HG03064 (cell line): ENCODE measurements around the gene LRCOL1.

Source experiments
- ATAC-seq: cut with Tn5 transposase; IDR thresholded peaks from one replicate; pipeline ENCODE4 v1.9.1; 2021; ENCODE audit warnings: low read depth; ENCODE audit not compliant: unreplicated experiment

The LRCOL1 gene

GRCh38 chr12:132637811-132638210 lies 27.4 kb upstream of the LRCOL1 start:
- no peak for ATAC-seq

DNA sequence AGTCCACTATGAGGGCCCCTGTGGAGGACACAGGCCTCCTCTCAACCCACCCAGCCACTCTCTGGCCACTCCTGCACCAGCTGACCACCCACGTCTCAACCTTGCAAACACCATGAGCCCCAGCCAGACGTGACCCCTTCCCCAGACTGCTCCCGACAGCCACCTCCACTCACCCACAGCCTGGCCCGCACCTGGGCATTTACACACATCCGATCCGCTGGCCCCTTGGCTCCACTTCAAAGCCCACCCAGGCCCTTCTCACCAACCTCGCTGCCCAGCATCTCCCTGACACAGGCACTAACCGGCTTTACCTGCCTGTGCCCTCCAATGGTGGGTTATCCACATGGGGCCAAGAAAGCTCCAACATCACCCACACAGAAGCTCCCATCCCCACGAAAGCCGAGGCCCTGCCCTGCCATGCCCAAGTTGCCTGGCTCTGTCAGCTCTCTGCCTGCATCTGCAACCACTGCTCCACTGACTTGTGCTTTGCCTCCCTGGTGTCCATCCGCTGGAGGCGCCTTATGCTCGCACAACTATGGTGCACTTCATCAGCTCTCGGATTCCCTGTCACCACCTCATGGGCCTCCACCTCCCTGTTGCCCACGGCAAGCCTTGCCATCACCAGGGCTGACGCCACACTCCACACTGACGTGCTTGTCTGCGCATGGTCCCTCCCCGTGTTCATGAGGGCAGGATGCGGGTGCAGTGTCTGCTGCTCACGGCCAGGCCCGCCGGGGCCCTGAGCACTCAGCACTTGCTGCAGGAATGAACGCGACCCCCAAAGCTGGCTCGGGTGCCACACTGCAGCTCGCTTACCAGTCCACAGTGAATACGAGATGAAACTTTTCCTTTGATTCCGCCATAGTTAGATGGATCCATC lies 24.9 kb upstream of the LRCOL1 start:
- ATAC-seq, result no peak

DNA sequence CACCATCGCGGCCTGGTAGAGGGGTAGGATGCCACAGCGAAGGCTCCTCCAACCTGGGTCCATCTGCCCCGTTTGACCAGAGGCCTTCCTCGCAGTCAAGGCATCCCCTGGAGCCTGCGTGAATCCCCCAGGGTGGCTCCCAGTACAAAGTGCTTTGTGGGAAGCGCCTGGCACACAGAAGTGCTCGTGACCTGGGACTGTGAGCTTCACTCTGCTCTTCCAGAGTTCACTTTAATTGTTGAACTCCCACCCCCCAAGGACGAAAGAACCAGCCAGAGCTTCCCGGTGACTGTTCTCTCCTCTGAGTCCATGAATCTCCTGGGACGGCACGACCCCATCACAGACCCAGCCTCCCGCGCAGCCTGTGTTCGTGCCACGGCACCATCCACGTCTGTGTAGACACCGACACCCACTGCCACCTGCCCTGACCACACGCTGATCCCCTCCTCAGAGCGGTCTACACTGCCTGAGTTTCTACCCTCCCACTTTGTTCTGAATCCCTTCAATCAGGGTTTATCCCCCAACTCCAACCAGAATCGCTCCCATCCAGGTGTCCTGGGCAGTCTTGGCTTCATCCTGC lies 24.1 kb upstream of the LRCOL1 start:
- no peak for ATAC-seq

DNA sequence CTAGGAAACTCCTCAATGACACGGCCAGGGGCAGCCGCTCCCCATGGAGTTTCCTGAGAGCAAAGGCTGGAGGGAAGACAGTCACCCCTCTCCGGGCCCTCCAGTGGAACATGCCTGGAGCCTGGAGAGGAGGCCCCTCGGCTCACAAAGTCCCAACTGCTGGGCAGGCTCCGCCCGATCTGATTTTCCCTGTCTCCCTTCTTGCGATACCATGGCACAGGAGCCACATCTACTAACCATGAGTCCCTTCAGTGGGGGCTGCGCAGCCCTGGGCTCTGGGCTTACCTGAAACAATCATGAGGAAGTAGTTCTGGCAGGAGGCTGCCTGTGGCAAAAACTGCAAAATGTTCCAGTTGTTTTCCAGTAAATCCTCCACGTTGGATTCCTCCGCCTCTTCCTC lies 23.5 kb upstream of the LRCOL1 start:
- no peak for ATAC-seq

DNA sequence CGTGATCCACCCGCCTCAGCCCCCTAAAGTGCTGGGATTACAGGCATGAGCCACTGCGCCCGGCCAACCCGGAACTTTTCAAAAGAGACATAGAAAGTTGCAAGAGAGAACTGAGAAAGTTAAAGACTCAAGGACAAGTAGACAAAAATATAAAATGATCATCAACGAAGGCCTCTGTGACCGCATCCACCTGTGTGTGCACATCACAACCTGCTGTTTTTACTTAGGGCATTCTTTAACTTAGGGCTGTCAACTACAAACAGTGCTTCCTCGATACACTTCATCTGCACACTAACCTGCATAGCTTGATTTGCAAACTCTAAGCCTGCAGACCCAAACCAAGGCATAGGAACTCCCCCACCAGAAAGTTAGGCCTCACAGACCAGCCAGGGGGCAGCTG lies 23.0 kb upstream of the LRCOL1 start:
- ATAC-seq, result no peak

DNA sequence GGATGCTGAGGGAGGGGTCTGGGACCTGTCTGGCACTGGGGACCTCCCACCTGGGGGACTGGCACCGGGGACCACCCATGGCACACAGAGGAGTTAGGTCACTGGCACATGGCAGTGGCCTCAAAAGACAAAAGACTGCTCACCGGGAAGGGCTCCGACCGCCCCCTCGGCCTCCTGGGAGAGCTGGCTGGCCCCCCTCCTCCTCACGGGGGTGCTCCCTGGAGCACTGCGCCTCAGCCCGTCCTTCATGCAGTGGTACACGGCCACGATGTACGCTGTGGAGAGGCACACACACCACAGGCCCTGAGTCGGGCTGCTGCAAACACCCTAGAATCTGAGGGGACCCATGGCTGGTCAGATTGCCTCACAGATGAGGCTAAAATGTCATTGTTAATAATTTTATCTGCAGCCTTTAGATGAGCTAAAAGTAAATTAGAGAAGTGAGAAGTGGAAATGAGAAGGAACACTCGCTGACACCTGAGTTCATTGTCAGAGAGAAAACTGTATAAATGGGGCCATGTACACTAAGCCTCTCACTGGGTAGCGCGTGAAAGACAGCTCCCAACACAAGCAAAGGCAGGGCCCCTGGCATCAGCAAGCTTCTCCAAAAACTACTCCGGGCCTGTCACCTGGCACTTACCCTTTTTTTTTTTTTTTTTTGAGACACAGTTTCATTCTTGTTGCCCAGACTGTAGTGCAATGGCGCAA lies 22.3 kb upstream of the LRCOL1 start:
- no peak for ATAC-seq

- no peak for ATAC-seq
These were observed 21.3 kb upstream of the LRCOL1 start for GRCh38 chr12:132631666-132632065.

- no peak for ATAC-seq
These were observed 20.3 kb upstream of the LRCOL1 start for GRCh38 chr12:132630672-132631071.

- no peak for ATAC-seq
These were observed 18.9 kb upstream of the LRCOL1 start for GRCh38 chr12:132629330-132629729.

DNA sequence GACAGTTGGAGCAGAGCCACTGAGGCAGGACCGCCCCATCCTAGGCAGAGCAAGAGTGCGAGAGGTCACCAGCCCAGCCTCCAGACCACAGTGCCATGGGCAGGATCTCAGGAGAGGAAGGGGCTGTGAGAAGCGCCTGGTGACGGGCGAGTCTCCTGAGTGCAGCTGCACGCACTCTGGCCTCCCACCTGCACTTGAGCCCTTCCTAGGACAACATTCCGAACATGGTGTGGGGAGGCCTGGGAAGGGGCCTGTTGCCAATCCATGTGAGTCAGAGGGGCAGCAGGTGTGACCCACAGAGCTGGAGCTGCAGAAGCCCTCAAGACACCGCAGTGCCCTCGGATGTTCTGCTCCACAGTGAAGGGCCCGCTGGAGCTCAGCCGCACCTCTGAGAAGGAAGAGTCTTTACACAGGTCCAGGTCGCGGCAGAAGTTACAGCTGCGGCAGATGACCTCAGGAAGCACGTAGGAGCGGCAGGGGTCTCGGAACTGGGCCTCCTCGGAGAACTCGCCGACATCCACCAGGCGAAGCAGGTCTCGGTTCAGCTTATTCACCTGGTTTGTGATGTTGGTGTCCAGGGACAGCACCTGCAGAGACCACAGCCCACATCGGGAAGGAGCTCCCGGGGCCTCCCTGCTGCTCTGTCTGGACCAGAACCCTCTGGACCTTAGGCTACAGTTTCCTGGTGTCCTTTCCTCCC lies 15.5 kb upstream of the LRCOL1 start:
- no peak for ATAC-seq

GRCh38 chr12:132624910-132625630 lies 14.7 kb upstream of the LRCOL1 start:
- no peak for ATAC-seq

- ATAC-seq, result no peak
These were observed 13.9 kb upstream of the LRCOL1 start for GRCh38 chr12:132624186-132624855.

DNA sequence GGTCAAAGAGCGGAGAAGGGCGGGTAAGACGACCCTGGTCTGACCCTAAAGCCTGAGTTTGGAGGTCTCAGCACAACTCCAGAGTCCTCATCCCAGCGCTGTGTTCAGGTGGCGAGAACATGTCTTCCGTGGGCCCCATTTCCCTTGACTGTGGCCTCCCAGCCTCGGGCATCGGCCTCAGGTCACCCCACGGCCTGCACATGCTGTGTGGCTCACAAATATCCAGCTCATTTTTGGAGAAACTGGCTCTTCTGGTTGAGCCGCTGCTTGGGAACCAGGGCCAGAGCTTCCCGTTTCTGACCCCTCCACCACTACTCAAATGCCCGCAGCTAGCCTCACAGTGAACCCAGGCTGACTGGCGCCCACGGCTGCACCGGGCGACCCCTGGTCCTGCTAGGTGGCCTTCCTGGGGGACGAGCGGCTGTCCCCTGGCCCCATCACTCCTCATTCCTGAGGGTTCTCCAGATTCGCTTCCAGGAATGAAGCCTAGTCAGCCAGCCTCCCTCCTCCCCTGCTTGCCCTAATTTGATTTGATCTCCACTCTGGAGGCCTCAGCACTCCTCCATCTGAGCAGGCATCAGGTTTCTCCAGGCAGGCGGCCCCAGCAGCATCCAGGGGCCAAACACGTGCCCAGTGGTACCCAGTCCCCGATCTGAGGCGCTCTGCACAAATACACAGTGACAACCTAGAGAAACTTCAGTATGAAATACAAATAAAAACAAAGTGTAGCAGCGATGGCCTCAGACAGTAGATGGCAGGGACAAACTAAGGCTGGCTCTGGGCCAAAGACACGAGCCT lies 12.9 kb upstream of the LRCOL1 start:
- ATAC-seq, result no peak

DNA sequence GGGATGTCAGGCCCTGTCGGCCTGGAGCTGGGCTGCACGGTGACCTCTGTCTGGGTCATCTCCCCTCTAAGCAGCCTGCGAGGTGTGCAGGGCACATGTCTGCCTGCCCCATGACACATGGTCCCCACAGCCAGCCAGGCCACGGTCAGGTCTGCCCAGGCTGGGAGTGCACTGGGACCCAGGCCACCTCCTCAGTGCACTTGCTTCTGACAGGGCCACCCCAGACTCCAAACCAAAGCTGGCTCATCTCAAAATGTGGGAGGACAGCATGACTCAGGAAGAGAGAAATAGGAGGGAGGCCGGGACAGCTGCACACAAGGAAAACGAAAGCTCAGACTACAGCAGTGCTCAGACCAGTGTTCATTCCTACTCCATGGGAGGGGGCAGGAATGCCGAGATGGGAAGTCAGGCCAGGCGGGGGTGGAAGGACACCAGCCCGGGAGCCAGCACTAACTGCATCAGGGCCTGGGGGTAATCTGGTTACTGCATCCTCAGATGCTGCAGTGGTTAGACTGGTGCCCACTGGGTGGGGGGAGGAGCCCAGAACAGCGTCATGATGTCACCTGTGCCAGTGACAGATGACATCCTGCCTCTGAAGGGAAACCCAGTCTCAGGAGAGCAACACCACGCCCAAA lies 12.2 kb upstream of the LRCOL1 start:
- no peak for ATAC-seq

DNA sequence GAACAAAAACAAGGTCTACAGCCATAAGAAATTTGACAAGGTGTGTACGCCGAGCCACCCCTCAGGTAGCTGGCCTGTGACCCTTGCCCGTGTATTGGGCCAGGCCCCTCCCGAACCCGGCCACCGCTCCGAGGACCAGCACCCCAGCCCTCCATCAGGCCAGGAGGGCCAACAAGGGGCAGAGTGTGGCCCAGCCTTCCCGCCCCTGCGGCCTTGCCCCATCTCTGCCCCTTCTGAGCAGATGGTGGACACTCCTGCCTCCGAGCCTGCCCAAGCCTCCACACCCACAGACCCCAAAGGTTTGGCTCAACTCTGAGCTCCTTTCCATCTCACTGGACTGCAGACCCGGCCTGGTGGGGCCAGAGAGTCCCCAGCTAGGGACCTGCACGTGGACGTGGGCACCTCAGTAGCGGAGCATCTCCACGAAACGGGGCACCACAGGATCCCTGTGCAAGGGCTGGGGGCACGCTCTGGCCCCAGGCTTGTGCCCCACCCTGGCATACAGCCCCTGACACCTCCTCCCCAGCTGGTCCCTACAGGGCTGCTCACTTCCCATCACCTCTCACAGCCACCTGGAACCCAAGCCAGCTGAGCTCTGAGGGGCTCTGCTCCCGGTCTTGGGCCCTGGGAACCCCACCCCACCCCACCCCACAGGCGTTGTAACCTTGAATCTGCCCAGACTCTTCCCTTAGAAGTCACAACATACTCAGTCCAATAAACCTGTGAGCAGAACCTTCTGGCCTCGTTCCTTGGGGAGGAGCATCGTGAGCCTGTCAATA lies 11.5 kb upstream of the LRCOL1 start:
- no peak for ATAC-seq

GRCh38 chr12:132620899-132621656 lies 10.7 kb upstream of the LRCOL1 start:
- ATAC-seq, result no peak
